Measurements from ENCODE around the gene NFKBIL1.

DNA sequence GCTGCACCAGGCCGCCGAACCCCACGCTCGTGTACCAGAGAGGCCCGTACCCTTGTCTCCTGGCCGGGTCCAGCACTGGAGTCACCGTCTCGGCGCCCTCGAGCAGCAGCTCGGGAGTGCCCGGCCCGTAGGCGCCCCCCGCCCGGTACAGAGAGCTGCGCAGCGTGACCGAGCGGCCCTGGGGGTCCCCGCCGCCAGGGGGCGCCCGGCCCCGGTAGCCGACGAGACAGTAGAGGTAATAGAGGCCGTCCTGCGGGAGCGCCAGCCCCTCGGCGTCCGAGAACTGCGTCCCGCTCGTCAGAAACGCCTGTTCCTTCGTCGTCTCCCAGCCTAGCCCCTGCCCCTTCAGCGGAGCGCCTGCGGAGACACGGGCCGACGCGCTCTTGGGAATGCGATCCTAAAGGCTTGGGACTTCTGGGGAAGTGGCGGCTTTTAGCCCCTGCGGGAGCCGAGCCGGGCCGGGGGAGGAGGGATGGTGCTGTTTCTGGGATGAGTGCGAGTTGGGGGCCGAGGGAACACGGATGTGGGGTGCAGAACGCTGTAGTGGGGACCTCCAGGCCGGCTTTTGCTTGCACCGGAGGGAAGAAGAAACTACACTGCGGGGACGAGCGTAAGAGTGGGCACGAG lies 33.5 kb downstream of the NFKBIL1 start:
- TF ChIP-seq, protein P1, sequence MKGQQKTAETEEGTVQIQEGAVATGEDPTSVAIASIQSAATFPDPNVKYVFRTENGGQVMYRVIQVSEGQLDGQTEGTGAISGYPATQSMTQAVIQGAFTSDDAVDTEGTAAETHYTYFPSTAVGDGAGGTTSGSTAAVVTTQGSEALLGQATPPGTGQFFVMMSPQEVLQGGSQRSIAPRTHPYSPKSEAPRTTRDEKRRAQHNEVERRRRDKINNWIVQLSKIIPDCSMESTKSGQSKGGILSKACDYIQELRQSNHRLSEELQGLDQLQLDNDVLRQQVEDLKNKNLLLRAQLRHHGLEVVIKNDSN (IDR thresholded peaks at IDR 0.05): no peak
- TF ChIP-seq TAF1 (IDR thresholded peaks at IDR 0.05; ENCODE audit: low read depth) (no peak; the same call in 1 of the 2 replicates), EP300 (IDR thresholded peaks at IDR 0.05; ENCODE audit: borderline replicate concordance) (no peak), RAD21 (IDR thresholded peaks at IDR 0.05; ENCODE audit: low read depth) (peak; percentile 53; the same call in 1 of the 2 replicates), YY1 (IDR thresholded peaks at IDR 0.05; ENCODE audit: low read depth) (no peak), TCF12 (IDR thresholded peaks at IDR 0.05; ENCODE audit: low read depth) (no peak)
- TF ChIP-seq, protein P2, sequence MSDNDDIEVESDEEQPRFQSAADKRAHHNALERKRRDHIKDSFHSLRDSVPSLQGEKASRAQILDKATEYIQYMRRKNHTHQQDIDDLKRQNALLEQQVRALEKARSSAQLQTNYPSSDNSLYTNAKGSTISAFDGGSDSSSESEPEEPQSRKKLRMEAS (IDR thresholded peaks at IDR 0.05): peak; percentile 32; the same call in 1 of the 2 replicates
- TF ChIP-seq, protein P3, sequence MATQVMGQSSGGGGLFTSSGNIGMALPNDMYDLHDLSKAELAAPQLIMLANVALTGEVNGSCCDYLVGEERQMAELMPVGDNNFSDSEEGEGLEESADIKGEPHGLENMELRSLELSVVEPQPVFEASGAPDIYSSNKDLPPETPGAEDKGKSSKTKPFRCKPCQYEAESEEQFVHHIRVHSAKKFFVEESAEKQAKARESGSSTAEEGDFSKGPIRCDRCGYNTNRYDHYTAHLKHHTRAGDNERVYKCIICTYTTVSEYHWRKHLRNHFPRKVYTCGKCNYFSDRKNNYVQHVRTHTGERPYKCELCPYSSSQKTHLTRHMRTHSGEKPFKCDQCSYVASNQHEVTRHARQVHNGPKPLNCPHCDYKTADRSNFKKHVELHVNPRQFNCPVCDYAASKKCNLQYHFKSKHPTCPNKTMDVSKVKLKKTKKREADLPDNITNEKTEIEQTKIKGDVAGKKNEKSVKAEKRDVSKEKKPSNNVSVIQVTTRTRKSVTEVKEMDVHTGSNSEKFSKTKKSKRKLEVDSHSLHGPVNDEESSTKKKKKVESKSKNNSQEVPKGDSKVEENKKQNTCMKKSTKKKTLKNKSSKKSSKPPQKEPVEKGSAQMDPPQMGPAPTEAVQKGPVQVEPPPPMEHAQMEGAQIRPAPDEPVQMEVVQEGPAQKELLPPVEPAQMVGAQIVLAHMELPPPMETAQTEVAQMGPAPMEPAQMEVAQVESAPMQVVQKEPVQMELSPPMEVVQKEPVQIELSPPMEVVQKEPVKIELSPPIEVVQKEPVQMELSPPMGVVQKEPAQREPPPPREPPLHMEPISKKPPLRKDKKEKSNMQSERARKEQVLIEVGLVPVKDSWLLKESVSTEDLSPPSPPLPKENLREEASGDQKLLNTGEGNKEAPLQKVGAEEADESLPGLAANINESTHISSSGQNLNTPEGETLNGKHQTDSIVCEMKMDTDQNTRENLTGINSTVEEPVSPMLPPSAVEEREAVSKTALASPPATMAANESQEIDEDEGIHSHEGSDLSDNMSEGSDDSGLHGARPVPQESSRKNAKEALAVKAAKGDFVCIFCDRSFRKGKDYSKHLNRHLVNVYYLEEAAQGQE (IDR thresholded peaks at IDR 0.05; ENCODE audit: low read depth): no peak
